Loucy (cell line): Measurements from ENCODE around the gene ALCAM.

Experiments
- H2AFZ ChIP-seq: fragments of 200-600 bp; sonication (generic); 2 replicates; pipeline ENCODE4 v1.6.0; 2016; ENCODE audit warnings: antibody characterized with exemption, mild to moderate bottlenecking, low read length, moderate library complexity
- H3F3A ChIP-seq: fragments of 200-600 bp; 2 replicates; pipeline ENCODE4 v1.6.0; 2016; ENCODE audit warnings: antibody characterized with exemption, low read depth, mild to moderate bottlenecking
- H3K27me3 ChIP-seq: fragments of 200-600 bp; sonication (generic); 2 replicates; pipeline ENCODE4 v1.6.1; 2014; ENCODE audit warnings: low read length, mild to moderate bottlenecking; ENCODE audit not compliant: insufficient read depth, poor library complexity, severe bottlenecking
- H3K36me3 ChIP-seq: fragments of 200-600 bp; sonication (generic); 2 replicates; pipeline ENCODE4 v1.6.1; 2016; ENCODE audit warnings: low read length; ENCODE audit not compliant: insufficient read depth
- H3K4me1 ChIP-seq: fragments of 200-600 bp; sonication (generic); 2 replicates; pipeline ENCODE4 v1.5.1; 2014; ENCODE audit warnings: low read length, mild to moderate bottlenecking; ENCODE audit not compliant: insufficient read depth, poor library complexity, severe bottlenecking
- H3K4me2 ChIP-seq: fragments of 200-600 bp; sonication (generic); 2 replicates; pipeline ENCODE4 v1.6.0; 2014; ENCODE audit warnings: antibody characterized with exemption, low read length, low read depth, mild to moderate bottlenecking; ENCODE audit not compliant: poor library complexity, severe bottlenecking
- H3K4me3 ChIP-seq: fragments of 200-600 bp; sonication (generic); 2 replicates; pipeline ENCODE4 v1.5.1; 2014; ENCODE audit warnings: low read length, mild to moderate bottlenecking, mixed read lengths; ENCODE audit not compliant: poor library complexity, severe bottlenecking
- H3K79me2 ChIP-seq: fragments of 200-600 bp; sonication (generic); 2 replicates; pipeline ENCODE4 v1.6.1; 2014; ENCODE audit warnings: low read length; ENCODE audit not compliant: insufficient read depth
- H3K9ac ChIP-seq: fragments of 200-600 bp; sonication (generic); 2 replicates; pipeline ENCODE4 v1.6.0; 2014; ENCODE audit warnings: mild to moderate bottlenecking, low read depth, low read length, moderate library complexity; ENCODE audit not compliant: poor library complexity, severe bottlenecking
- H3K9me2 ChIP-seq: fragments of 200-600 bp; sonication (generic); replicated peaks from 2 replicates; pipeline ENCODE4 v1.6.1; 2016; ENCODE audit warnings: low read depth, low read length, mixed read lengths
- H3K9me3 ChIP-seq: fragments of 200-600 bp; sonication (generic); 2 replicates; pipeline ENCODE4 v1.6.1; 2014; ENCODE audit warnings: mild to moderate bottlenecking, antibody characterized with exemption, low read length, low read depth; ENCODE audit not compliant: insufficient read depth
- H4K20me1 ChIP-seq: fragments of 200-600 bp; sonication (generic); 2 replicates; pipeline ENCODE4 v1.6.0; 2014; ENCODE audit warnings: antibody characterized with exemption, low read length, mild to moderate bottlenecking; ENCODE audit not compliant: insufficient read depth, poor library complexity, severe bottlenecking
- CTCF ChIP-seq: fragments of 200-600 bp; sonication (generic); conservative IDR thresholded peaks from 2 replicates; pipeline ENCODE4 v1.5.1; 2014; ENCODE audit warnings: mild to moderate bottlenecking, antibody characterized with exemption, low read length
- EZH2phosphoT487 ChIP-seq: fragments of 200-600 bp; IDR thresholded peaks from 2 replicates; pipeline ENCODE4 v1.6.1; 2018; ENCODE audit warnings: antibody characterized with exemption, mild to moderate bottlenecking, moderate library complexity, borderline replicate concordance

ALCAM gene

DNA sequence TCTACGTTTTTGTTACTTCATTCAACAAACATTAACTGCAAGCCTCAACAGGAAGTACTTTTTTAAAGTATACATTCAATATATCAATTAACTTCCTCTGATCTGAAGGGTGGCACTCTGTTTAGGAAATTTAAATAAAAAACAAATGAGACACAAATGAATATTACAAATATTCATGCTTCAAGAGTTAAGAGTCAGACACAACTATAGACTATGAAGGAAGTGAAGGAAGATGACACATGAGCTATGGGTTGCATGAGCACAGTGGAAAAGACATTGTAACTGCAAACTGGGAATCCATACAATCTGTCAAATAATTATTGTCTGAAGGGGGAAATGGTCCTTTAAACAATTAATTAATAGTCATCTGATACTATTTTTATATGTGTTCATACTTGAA lies 26.8 kb upstream of the ALCAM start:
- Histone ChIP-seq H3K9ac (no peak overlapping the region), H3K36me3 (no peaks in the 10 kb centered on the region), H3K9me3 (no peaks in the 10 kb centered on the region), H2AFZ (no peak overlapping the region), H4K20me1 (no peaks in the 10 kb centered on the region), H3K4me1 (no peaks in the 10 kb centered on the region), H3K4me2 (no peak overlapping the region), H3K79me2 (no peaks in the 10 kb centered on the region), H3K4me3 (no peak overlapping the region), H3F3A (no peaks in the 10 kb centered on the region), H3K27me3 (no peaks in the 10 kb centered on the region), H3K9me2 (no peaks in the 10 kb centered on the region)
- no peak for TF ChIP-seq EZH2phosphoT487
- no peak for TF ChIP-seq CTCF

- TF ChIP-seq EZH2phosphoT487 (no peak), CTCF (no peak)
- H3F3A ChIP-seq, result no peaks in the 10 kb centered on the region
- H3K9me3 ChIP-seq, result no peaks in the 10 kb centered on the region
- H3K27me3 ChIP-seq, result no peaks in the 10 kb centered on the region
- H4K20me1 ChIP-seq, result no peaks in the 10 kb centered on the region
- H3K4me2 ChIP-seq, result no peak overlapping the region
- H3K4me1 ChIP-seq, result no peaks in the 10 kb centered on the region
- H3K36me3 ChIP-seq, result no peaks in the 10 kb centered on the region
- H3K9me2 ChIP-seq, result no peaks in the 10 kb centered on the region
- H3K9ac ChIP-seq, result no peak overlapping the region
- no peak overlapping the region for H3K4me3 ChIP-seq
- H2AFZ ChIP-seq, result no peak overlapping the region
- no peaks in the 10 kb centered on the region for H3K79me2 ChIP-seq
Measured at GRCh38 chr3:105343991-105344390, 22.7 kb upstream of the ALCAM start.

GRCh38 chr3:105345156-105345555 lies 21.6 kb upstream of the ALCAM start:
- Histone ChIP-seq H3K4me3 (no peak overlapping the region), H4K20me1 (no peaks in the 10 kb centered on the region), H3K36me3 (no peaks in the 10 kb centered on the region), H3K9ac (no peak overlapping the region), H3K9me2 (no peaks in the 10 kb centered on the region), H3K4me2 (no peak overlapping the region), H3K79me2 (no peaks in the 10 kb centered on the region), H3F3A (no peaks in the 10 kb centered on the region), H3K4me1 (no peaks in the 10 kb centered on the region), H3K9me3 (no peaks in the 10 kb centered on the region), H3K27me3 (no peaks in the 10 kb centered on the region), H2AFZ (no peak overlapping the region)
- no peak for TF ChIP-seq CTCF
- no peak for TF ChIP-seq EZH2phosphoT487
